Ishikawa (cell line): Measurements from ENCODE around the gene MACC1.

Experiments used
- CEBPB ChIP-seq: IDR thresholded peaks from 2 replicates; pipeline ENCODE4 v1.6.1; 2012
- CREB1 ChIP-seq: IDR thresholded peaks from 2 replicates; pipeline ENCODE4 v1.6.1; 2012; ENCODE audit warnings: low read depth
- EP300 ChIP-seq: IDR thresholded peaks from 2 replicates; pipeline ENCODE4 v1.6.1; 2012; ENCODE audit warnings: borderline replicate concordance
- NFIC ChIP-seq: IDR thresholded peaks from 2 replicates; pipeline ENCODE4 v1.6.1; 2012
- RAD21 ChIP-seq: IDR thresholded peaks from 2 replicates; pipeline ENCODE4 v1.6.1; 2012; ENCODE audit warnings: low read depth
- TAF1 ChIP-seq: IDR thresholded peaks from 2 replicates; pipeline ENCODE4 v1.6.1; 2012; ENCODE audit warnings: low read depth, mild to moderate bottlenecking
- TCF12 ChIP-seq: IDR thresholded peaks from 2 replicates; pipeline ENCODE4 v1.6.1; 2012; ENCODE audit warnings: low read depth
- YY1 ChIP-seq: IDR thresholded peaks from 2 replicates; pipeline ENCODE4 v1.6.1; 2012; ENCODE audit warnings: low read depth

DNA sequence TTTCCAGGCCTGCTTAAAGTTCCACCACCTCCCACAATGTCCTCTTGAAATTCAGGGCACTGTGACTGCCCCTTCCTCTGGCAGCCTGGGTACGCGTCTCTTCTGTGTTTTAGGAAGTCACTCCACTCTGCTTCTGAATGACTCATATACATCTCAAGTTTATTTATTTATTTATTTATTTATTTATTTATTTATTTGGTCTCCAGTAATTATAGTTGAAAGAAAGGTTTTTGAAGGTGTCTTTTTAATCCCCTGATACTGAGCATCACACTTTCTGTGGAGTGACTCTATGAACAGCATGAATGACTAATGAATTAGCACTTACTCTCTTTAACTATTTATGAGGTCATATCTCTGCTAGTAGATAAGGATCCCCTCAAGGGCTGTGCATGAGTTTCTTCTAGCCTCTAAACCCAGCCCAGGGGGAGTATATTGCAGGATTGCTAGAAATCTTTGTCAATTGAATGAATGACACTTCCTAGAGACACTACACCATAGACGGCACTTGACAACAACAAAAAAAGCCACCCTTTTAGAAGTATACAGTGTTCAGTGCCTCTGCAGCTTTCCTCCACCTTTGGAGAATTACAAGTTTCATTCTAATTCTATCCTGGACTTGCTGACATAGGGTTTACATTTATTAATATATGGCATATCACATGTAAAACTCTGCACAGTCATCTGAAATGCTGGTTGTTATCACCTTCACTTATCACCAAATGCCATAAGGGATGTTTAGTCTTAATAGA, 2.1 kb downstream of the MACC1 start:
- TF ChIP-seq YY1 (no peak), TAF1 (no peak), EP300 (no peak), RAD21 (no peak), CREB1 (no peak), TCF12 (no peak), CEBPB (no peak), NFIC (no peak)
